Gastroesophageal sphincter (tissue), 4 donors: ENCODE data around the gene POLK. TPM values are rescaled to one million over a fixed set of nuclear protein-coding genes. Genes with fewer than 3 reads are reported as not detected.

ENCODE experiments used
- ATAC-seq: fragments of 150-250 bp; one replicate; pipeline ENCODE4 v1.9.1; 2016; ENCODE audit warnings: mild to moderate bottlenecking, moderate library complexity
- H3K27ac ChIP-seq, 4 donors: fragments of 200-600 bp; sonication (generic) in 3 of 4; 1 replicate in 3 of 4; 2 replicates in 1 of 4; pipeline ENCODE4 v1.5.1; 2016 to 2019
- H3K27me3 ChIP-seq: fragments of 200-600 bp; sonication (generic); one replicate; pipeline ENCODE4 v1.5.1; 2019
- H3K36me3 ChIP-seq, 2 donors: fragments of 200-600 bp; sonication (generic); one replicate each; pipeline ENCODE4 v1.5.1; 2019; ENCODE audit warnings: control low read depth in 1 of 2
- H3K4me1 ChIP-seq, 3 donors: fragments of 200-600 bp; sonication (generic); 1 replicate in 2 of 3; 2 replicates in 1 of 3; pipeline ENCODE4 v1.5.1; 2016 to 2019; ENCODE audit warnings: control low read depth in 2 of 3
- H3K4me3 ChIP-seq, 2 donors: fragments of 200-600 bp; sonication (generic); one replicate each; pipeline ENCODE4 v1.5.1; 2019; ENCODE audit warnings: mild to moderate bottlenecking in 1 of 2, moderate library complexity in 1 of 2
- H3K9me3 ChIP-seq, 3 donors: fragments of 200-600 bp; sonication (generic); one replicate each; pipeline ENCODE4 v1.5.1; 2017 to 2019; ENCODE audit warnings: control low read depth in 2 of 3
- EP300 ChIP-seq: sonication (generic); formaldehyde crosslinking; IDR thresholded peaks from one replicate; pipeline ENCODE4 v1.6.1; 2017; ENCODE audit warnings: antibody characterized with exemption, mild to moderate bottlenecking
- POLR2A ChIP-seq, 2 donors: fragments of 450-650 bp; IDR thresholded peaks; one replicate each; pipeline ENCODE4 v1.6.1; 2017; ENCODE audit warnings: antibody characterized with exemption in 2 of 2, mild to moderate bottlenecking in 2 of 2, moderate library complexity in 1 of 2
- POLR2AphosphoS5 ChIP-seq: sonication (generic); formaldehyde crosslinking; IDR thresholded peaks from one replicate; pipeline ENCODE4 v1.6.1; 2017; ENCODE audit warnings: antibody characterized with exemption
- WGBS, 2 donors: methylation state at CpG; one replicate each; pipeline ENCODE4 v1.1.5; 2018; ENCODE audit warnings: low coverage in 1 of 2; 5-methylcytosine and 5-hydroxymethylcytosine counted together
- total RNA-seq, 4 donors: library from RNA; depleted of rRNA; stranded (reverse); fragments of >200 nt; gene quantifications; one replicate each; pipeline ENCODE4 v1.1.0, GENCODE V29; 2016
- TF ChIP-seq, protein P1 (sequence below), 4 experiments: fragments of 200-600 bp in 2 of 4; fragments of 450-650 bp in 2 of 4; sonication (generic) in 1 of 4; IDR thresholded peaks; one replicate each; pipeline ENCODE4 v1.5.1; 2017 to 2019; ENCODE audit warnings: antibody characterized with exemption in 4 of 4, mild to moderate bottlenecking in 2 of 4, moderate library complexity in 2 of 4

POLK gene
- total RNA-seq, 4 donors from 2014 or later = 34.7 to 64.4 (median 41.8) TPM

DNA sequence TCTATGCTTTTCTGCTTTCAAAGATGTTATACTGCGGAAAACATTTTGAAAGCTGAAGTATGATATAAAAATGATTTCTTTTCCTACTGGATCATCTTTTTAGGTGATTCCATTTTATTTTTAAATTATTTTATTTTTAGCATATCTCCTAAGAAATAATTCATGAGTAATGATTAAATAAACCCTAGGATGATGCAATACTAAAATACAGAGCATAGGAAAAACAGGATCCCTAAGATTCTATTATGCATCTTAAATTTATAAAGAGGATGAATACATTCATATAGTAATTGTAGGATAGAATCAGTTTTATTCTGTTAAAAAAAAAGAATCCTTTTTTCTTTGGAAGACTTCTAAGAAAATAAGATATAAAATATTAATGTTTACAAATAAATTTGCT is 10.9 kb downstream of the POLK start:
- Histone ChIP-seq H3K36me3 (peaks cover 0 to 8% of the 10 kb centered on the region in 2 donors), H3K27ac (no peak overlapping the region), H3K27me3 (no peaks in the 10 kb centered on the region), H3K4me3 (no peak overlapping the region), H3K4me1 (peaks cover 0 to 36% (median 0%) of the 10 kb centered on the region in 3 donors), H3K9me3 (peaks cover 0 to 13% (median 0%) of the 10 kb centered on the region in 3 donors)
- TF ChIP-seq POLR2AphosphoS5 (no peak), POLR2A (IDR thresholded peaks at IDR 0.05) (no peak), EP300 (no peak)
- TF ChIP-seq, protein P1, sequence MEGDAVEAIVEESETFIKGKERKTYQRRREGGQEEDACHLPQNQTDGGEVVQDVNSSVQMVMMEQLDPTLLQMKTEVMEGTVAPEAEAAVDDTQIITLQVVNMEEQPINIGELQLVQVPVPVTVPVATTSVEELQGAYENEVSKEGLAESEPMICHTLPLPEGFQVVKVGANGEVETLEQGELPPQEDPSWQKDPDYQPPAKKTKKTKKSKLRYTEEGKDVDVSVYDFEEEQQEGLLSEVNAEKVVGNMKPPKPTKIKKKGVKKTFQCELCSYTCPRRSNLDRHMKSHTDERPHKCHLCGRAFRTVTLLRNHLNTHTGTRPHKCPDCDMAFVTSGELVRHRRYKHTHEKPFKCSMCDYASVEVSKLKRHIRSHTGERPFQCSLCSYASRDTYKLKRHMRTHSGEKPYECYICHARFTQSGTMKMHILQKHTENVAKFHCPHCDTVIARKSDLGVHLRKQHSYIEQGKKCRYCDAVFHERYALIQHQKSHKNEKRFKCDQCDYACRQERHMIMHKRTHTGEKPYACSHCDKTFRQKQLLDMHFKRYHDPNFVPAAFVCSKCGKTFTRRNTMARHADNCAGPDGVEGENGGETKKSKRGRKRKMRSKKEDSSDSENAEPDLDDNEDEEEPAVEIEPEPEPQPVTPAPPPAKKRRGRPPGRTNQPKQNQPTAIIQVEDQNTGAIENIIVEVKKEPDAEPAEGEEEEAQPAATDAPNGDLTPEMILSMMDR (IDR thresholded peaks at IDR 0.05) = no peak
- no peak for ATAC-seq
- WGBS, 2 donors = 96 to 100% methylated on average over 1 of the region's 1 CpG

DNA sequence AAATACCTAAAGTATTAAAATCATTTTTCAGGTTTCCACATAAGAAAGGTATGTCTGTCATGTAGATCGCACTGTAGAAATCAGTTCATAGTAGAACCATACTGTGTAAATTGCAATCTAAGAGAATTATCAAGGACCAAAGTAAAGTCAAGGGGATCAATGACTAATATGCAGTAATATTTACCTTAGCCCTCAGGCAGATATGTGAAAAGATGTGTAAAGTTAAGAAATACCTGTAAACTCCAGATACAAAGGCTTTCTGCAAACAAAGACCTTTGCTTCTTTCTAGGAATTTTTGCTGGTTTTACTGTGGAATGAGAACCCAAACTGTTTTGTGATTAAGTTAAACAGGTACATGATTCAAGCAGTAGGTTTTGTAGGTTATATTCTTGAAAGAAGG is 11.6 kb downstream of the POLK start:
- no peak for ATAC-seq
- peaks cover 0 to 8% of the 10 kb centered on the region in 2 donors for H3K36me3 ChIP-seq
- no peak overlapping the region for H3K27ac ChIP-seq
- H3K27me3 ChIP-seq = no peaks in the 10 kb centered on the region
- H3K4me1 ChIP-seq = peaks cover 0 to 36% (median 0%) of the 10 kb centered on the region in 3 donors
- H3K4me3 ChIP-seq = no peak overlapping the region
- WGBS, 2 donors = 92 to 100% methylated on average over 1 of the region's 1 CpG
- TF ChIP-seq EP300 = no peak
- TF ChIP-seq, protein P1 (IDR thresholded peaks at IDR 0.05) = no peak
- H3K9me3 ChIP-seq = peaks cover 0 to 13% (median 0%) of the 10 kb centered on the region in 3 donors

DNA sequence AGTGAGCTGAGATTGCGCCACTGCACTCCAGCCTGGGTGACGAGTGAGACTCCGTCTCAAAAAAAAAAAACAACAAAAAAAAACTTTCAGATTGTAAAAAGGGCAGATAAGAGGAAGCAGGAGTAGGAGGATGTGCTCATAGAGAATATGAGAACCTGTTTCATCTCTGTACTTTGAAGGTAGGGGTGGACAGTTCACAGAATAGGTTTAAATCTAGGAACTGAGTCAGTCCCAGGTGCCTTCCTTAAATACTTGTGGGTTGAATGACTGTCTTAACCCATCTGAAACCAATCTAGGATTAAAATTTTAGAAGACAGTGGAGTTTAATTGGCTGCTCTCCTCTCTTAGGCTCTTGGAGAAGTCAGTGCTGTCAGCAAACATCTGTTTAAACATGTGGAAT is 12.4 kb downstream of the POLK start:
- H3K27me3 ChIP-seq = no peaks in the 10 kb centered on the region
- no peak overlapping the region for H3K27ac ChIP-seq
- peaks cover 0 to 36% (median 0%) of the 10 kb centered on the region in 3 donors for H3K4me1 ChIP-seq
- peaks cover 0 to 13% (median 0%) of the 10 kb centered on the region in 3 donors for H3K9me3 ChIP-seq
- H3K4me3 ChIP-seq = no peak overlapping the region
- H3K36me3 ChIP-seq = peaks cover 0 to 8% of the 10 kb centered on the region in 2 donors
- WGBS, 2 donors = 81 to 86% methylated on average over 2 to 3 of the region's 3 CpGs
- TF ChIP-seq EP300 (no peak), POLR2AphosphoS5 (no peak), POLR2A (IDR thresholded peaks at IDR 0.05) (no peak)
- TF ChIP-seq, protein P1 (IDR thresholded peaks at IDR 0.05) = no peak
- ATAC-seq = no peak

DNA sequence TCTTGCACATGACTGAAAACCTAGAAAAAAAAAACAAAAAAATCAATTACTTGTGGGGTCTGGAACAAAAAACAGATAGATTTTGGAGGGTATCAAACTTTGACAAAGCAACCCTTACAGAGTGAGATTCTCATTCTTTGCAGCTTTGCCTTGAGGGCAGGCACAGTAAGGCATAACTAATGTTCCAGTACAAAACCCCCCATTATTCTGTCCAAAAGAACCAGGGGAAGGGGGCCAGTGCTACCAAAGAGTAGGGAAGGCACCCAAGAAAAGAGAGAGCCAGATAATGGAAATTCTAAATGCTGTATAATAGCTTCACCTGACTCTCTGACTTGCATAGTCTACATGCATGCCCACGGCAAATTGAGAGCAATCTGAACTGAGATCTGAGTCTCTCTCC is 12.9 kb downstream of the POLK start:
- no peak overlapping the region for H3K4me3 ChIP-seq
- H3K27me3 ChIP-seq = no peaks in the 10 kb centered on the region
- H3K27ac ChIP-seq = no peak overlapping the region
- H3K36me3 ChIP-seq = peaks cover 0 to 8% of the 10 kb centered on the region in 2 donors
- no peak for ATAC-seq
- H3K9me3 ChIP-seq = peaks cover 0 to 13% (median 0%) of the 10 kb centered on the region in 3 donors
- TF ChIP-seq, protein P1 (IDR thresholded peaks at IDR 0.05) = no peak
- TF ChIP-seq POLR2A (IDR thresholded peaks at IDR 0.05) (no peak), POLR2AphosphoS5 (no peak), EP300 (no peak)
- 50% methylated on average over 1 of the region's 1 CpG for WGBS, 2 donors
- H3K4me1 ChIP-seq = peaks cover 0 to 33% (median 0%) of the 10 kb centered on the region in 3 donors

DNA sequence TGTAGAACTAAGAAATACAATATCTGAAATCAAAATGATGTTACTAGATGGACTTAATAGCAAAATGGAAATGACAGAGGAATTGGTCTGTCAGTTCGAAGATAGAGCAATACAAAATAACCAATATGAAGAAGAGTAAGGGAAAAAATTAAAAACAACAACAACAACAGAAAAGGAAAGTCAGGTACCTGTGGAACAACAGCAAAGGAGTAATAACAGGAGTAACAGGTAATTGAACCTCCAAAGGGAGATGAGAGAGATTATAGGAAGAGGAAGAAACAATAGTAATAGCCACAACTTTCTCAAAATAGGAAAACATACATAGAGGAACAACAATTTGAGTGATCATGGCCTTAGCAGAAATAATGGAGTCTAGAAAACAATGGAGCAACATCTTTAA is 13.7 kb downstream of the POLK start:
- no peak for ATAC-seq
- no peak for TF ChIP-seq EP300
- TF ChIP-seq, protein P1 (IDR thresholded peaks at IDR 0.05) = no peak
- TF ChIP-seq POLR2AphosphoS5 = no peak
- TF ChIP-seq POLR2A (IDR thresholded peaks at IDR 0.05) = no peak
- peaks cover 0 to 11% (median 0%) of the 10 kb centered on the region in 3 donors for H3K9me3 ChIP-seq
- no peak overlapping the region for H3K4me3 ChIP-seq
- H3K36me3 ChIP-seq = peaks cover 0 to 7% of the 10 kb centered on the region in 2 donors
- 79 to 100% methylated on average over 1 of the region's 1 CpG for WGBS, 2 donors
- H3K27me3 ChIP-seq = no peaks in the 10 kb centered on the region
- no peak overlapping the region for H3K27ac ChIP-seq
- H3K4me1 ChIP-seq = peaks cover 0 to 28% (median 0%) of the 10 kb centered on the region in 3 donors
